Activated gamma-delta T cell (primary cell): ENCODE results near the gene EPDR1.

Experiments
- DNase-seq: peaks from one replicate; lab custom pipeline; 2025; lab: John Stamatoyannopoulos, UW

Gene EPDR1

DNA sequence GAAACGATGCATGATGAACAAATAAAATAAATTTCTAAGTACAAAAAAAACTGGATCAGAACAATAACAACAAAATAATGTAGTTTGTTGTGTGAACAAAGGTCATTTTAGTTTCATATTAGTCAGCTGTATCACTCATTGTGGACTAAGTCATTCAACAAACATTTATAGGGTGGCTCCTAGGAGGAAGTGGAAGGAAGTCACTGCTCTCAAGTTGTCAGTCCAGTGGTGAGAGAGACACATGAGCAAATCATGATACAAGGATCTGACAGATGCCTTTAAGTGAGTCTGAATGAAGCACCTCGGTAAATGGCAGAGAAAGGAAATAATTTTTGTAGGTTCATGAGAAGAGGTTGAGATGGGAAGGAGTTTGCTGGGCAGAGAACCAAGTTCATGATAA lies 56.8 kb downstream of the EPDR1 start:
- DNase-seq: no peak

GRCh38 chr7:37981664-37982063 lies 61.2 kb downstream of the EPDR1 start:
- no peak for DNase-seq

DNA sequence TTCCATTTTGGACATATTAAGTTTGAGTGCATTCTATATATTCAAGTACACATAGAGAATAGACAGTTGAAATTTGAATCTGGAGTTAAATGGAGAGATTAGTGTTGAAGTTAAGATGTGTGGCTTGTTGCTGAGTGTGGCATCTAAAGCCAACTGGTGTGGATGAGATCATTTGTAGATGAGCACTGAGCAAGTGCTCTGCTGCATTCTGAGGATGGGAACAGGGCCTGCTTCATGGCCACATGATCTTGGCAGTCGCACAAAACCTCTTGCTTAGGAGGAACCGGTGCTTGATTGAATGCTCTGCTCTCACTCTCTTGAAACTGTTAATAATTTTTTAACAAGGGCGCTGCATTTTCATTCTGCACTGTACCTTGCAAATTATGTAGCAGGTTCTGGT lies 62.0 kb downstream of the EPDR1 start:
- no peak for DNase-seq

- no peak for DNase-seq
These were observed 64.4 kb downstream of the EPDR1 start for GRCh38 chr7:37984750-37985390.

DNA sequence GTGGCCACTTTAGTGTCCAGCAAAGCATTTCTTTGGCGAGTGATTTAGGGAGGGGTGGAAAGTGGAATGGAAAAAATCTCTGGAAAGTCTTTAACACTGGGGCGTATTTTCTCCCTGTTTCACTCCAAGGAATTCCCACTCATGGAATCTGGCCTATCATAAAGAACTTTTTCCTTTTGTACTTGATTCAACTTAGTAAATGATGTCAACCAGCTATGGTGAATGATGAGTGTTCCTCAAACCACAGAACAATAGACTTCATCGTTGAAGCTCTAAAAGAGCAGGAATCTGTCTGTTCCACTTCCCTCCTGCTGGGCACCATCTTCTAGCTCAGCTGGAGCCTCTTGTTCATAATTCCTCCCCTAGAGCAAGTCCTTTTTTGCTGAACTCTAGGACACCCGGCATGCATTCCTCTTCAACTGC lies 66.5 kb downstream of the EPDR1 start:
- no peak for DNase-seq

DNA sequence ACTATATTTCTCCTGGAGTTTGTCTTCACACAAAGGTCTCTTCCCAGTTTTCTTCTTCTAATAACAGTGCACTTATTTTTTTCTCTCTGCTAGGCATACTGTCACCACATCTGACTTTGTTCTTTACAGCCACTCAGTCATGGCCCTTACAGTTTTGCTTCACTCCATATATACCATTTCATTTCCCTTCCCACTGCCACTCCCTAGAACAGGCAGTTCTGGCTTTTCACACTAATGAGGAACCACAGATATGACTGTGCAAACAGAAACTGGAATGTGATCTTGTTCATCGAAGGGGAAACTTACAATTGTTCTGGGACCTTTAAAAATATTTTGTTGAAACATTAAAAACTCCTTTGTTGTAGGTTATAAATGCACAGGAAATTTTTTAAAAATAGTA lies 67.3 kb downstream of the EPDR1 start:
- no peak for DNase-seq

GRCh38 chr7:37988721-37989650 lies 68.5 kb downstream of the EPDR1 start:
- DNase-seq: no peak

DNA sequence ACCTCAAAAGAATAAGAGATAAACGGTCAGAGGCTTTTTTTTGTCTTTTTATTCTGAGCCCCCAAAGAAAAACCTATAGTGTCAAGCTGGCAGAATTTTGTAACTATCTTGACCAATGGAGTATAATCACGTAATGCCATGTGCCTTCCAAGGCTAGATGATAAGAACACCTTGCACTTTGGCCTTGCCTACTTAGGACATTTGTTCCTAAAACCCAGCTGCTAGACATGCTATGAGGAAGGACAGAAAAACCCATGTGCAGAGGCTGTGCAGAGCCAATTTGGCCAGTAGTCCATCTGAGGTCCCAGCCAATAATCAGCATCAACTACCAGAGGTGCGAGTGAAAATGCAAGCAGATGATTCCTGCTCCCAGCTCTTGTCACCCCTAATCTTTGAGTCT lies 69.9 kb downstream of the EPDR1 start:
- DNase-seq: no peak

DNA sequence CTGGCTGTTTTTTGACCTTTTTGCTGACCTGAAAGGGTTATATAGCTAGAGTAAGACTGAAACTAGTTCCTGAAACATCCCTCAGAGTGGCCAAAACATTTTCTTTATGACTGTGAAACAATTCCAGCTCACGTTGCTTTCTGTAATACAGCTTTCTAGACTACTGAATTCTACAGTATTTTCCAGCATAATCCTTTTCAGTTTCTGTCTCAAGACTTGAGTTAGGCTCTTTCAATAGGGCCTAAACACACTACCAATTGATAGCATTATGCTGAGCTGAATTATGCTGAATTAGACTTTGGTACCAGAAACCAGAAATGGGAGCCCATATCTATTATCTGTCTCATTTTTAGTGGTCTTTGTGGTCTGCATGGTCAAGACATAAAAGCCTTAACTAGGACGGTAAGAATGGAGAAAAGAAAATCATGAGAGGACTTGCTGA lies 72.6 kb downstream of the EPDR1 start:
- no peak for DNase-seq

- DNase-seq: no peak
These were observed 79.2 kb downstream of the EPDR1 start for GRCh38 chr7:37999673-38000072.

DNA sequence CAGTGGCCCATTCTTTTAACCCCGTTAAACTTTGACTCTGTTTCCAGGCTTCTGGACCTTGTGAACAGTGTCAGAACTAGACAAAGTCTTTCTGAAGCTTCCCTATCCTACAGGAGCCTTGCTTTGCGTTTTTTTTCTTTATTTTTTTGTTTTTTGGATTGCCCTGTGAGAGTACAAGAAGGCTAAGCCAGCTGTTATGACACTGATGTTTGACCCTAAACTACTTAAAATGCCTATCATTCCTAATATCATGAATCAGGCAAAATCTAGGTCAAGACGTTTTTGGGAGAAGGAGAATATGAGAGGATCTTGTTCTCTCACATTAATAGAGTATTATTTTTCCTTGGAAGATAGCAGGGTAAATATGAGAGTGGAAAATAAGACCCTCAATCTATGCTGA lies 79.8 kb downstream of the EPDR1 start:
- DNase-seq: no peak
